T-helper 2 cell treated with Interferon-gamma antibody and Interleukin-4, amounts not matched to agents 5 μg/mL and 100 μg/mL, for 36 hours (primary cell): ENCODE results near the gene CDKL2.

Source experiments
- DNase-seq: peaks from one replicate; pipeline ENCODE4 v3.0.0; 2021; ENCODE audit warnings: low spot score
- H3K27ac Mint-ChIP-seq: one replicate; pipeline ENCODE4 v1.8.0; 2021; ENCODE audit warnings: mild to moderate bottlenecking, mixed read lengths
- H3K27me3 Mint-ChIP-seq: one replicate; pipeline ENCODE4 v1.8.0; 2021; ENCODE audit warnings: low read depth, mixed read lengths
- H3K36me3 Mint-ChIP-seq: one replicate; pipeline ENCODE4 v1.8.0; 2021; ENCODE audit warnings: low read depth, mixed read lengths
- H3K4me1 Mint-ChIP-seq: one replicate; pipeline ENCODE4 v1.8.0; 2021; ENCODE audit warnings: low read depth, mixed read lengths
- H3K4me3 Mint-ChIP-seq: one replicate; pipeline ENCODE4 v1.8.0; 2022; ENCODE audit warnings: mild to moderate bottlenecking, moderate library complexity, mixed read lengths
- H3K9me3 Mint-ChIP-seq: one replicate; pipeline ENCODE4 v1.8.0; 2021; ENCODE audit warnings: mixed read lengths

The CDKL2 gene

GRCh38 chr4:75630937-75631329, 605 bp upstream of the CDKL2 start:
- H3K4me1 Mint-ChIP-seq, result peaks cover 9% of the 10 kb centered on the region
- no peak for DNase-seq
- H3K27ac Mint-ChIP-seq, result peak overlapping the region; percentile 77
- no peaks in the 10 kb centered on the region for H3K36me3 Mint-ChIP-seq
- H3K4me3 Mint-ChIP-seq, result peak overlapping the region; percentile 92
- H3K9me3 Mint-ChIP-seq, result no peaks in the 10 kb centered on the region
- peaks cover 1% of the 10 kb centered on the region for H3K27me3 Mint-ChIP-seq

- Mint-ChIP-seq H3K36me3 (no peaks in the 10 kb centered on the region), H3K9me3 (no peaks in the 10 kb centered on the region), H3K27ac (no peak overlapping the region), H3K27me3 (peaks cover 2% of the 10 kb centered on the region), H3K4me3 (no peak overlapping the region), H3K4me1 (peaks cover 9% of the 10 kb centered on the region)
- no peak for DNase-seq
Observed at GRCh38 chr4:75629239-75629638, 1.1 kb downstream of the CDKL2 start.

- H3K9me3 Mint-ChIP-seq, result no peaks in the 10 kb centered on the region
- H3K4me1 Mint-ChIP-seq, result no peaks in the 10 kb centered on the region
- no peak overlapping the region for H3K27ac Mint-ChIP-seq
- peaks cover 2% of the 10 kb centered on the region for H3K27me3 Mint-ChIP-seq
- no peaks in the 10 kb centered on the region for H3K36me3 Mint-ChIP-seq
- H3K4me3 Mint-ChIP-seq, result no peak overlapping the region
- DNase-seq, result no peak
Observed at GRCh38 chr4:75623026-75623425, 7.3 kb downstream of the CDKL2 start.

- Mint-ChIP-seq H3K27ac (no peak overlapping the region), H3K4me1 (no peaks in the 10 kb centered on the region), H3K36me3 (no peaks in the 10 kb centered on the region), H3K9me3 (no peaks in the 10 kb centered on the region), H3K27me3 (peaks cover 2% of the 10 kb centered on the region), H3K4me3 (no peak overlapping the region)
- DNase-seq, result no peak
Observed at GRCh38 chr4:75621715-75622114, 8.6 kb downstream of the CDKL2 start.

GRCh38 chr4:75612306-75612705, 18.0 kb downstream of the CDKL2 start:
- no peaks in the 10 kb centered on the region for H3K27me3 Mint-ChIP-seq
- no peak for DNase-seq
- H3K4me3 Mint-ChIP-seq, result no peak overlapping the region
- peaks cover 4% of the 10 kb centered on the region for H3K4me1 Mint-ChIP-seq
- no peak overlapping the region for H3K27ac Mint-ChIP-seq
- H3K36me3 Mint-ChIP-seq, result no peaks in the 10 kb centered on the region
- H3K9me3 Mint-ChIP-seq, result no peaks in the 10 kb centered on the region

- peaks cover 4% of the 10 kb centered on the region for H3K4me1 Mint-ChIP-seq
- H3K36me3 Mint-ChIP-seq, result no peaks in the 10 kb centered on the region
- DNase-seq, result no peak
- peaks cover 2% of the 10 kb centered on the region for H3K27me3 Mint-ChIP-seq
- H3K4me3 Mint-ChIP-seq, result no peak overlapping the region
- H3K9me3 Mint-ChIP-seq, result no peaks in the 10 kb centered on the region
- H3K27ac Mint-ChIP-seq, result no peak overlapping the region
Observed at GRCh38 chr4:75605928-75606327, 24.4 kb downstream of the CDKL2 start.

GRCh38 chr4:75599647-75600046, 30.7 kb downstream of the CDKL2 start:
- Mint-ChIP-seq H3K27me3 (peaks cover 6% of the 10 kb centered on the region), H3K27ac (no peak overlapping the region), H3K4me3 (no peak overlapping the region), H3K9me3 (no peaks in the 10 kb centered on the region), H3K36me3 (no peaks in the 10 kb centered on the region), H3K4me1 (peaks cover 2% of the 10 kb centered on the region)
- DNase-seq, result no peak

- Mint-ChIP-seq H3K4me1 (peaks cover 2% of the 10 kb centered on the region), H3K36me3 (no peaks in the 10 kb centered on the region), H3K27ac (no peak overlapping the region), H3K27me3 (peaks cover 6% of the 10 kb centered on the region), H3K9me3 (no peaks in the 10 kb centered on the region), H3K4me3 (no peak overlapping the region)
- DNase-seq, result no peak
Observed at GRCh38 chr4:75598390-75598789, 31.9 kb downstream of the CDKL2 start.

- H3K36me3 Mint-ChIP-seq, result no peaks in the 10 kb centered on the region
- H3K27ac Mint-ChIP-seq, result no peak overlapping the region
- no peak overlapping the region for H3K4me3 Mint-ChIP-seq
- peaks cover 6% of the 10 kb centered on the region for H3K27me3 Mint-ChIP-seq
- DNase-seq, result no peak
- H3K4me1 Mint-ChIP-seq, result peaks cover 2% of the 10 kb centered on the region
- H3K9me3 Mint-ChIP-seq, result no peaks in the 10 kb centered on the region
Observed at GRCh38 chr4:75596061-75596460, 34.3 kb downstream of the CDKL2 start.

GRCh38 chr4:75593393-75593792, 36.9 kb downstream of the CDKL2 start:
- Mint-ChIP-seq H3K4me1 (peaks cover 2% of the 10 kb centered on the region), H3K4me3 (no peak overlapping the region), H3K27me3 (peaks cover 2% of the 10 kb centered on the region), H3K36me3 (no peaks in the 10 kb centered on the region), H3K27ac (no peak overlapping the region), H3K9me3 (no peaks in the 10 kb centered on the region)
- no peak for DNase-seq

- no peak for DNase-seq
- H3K27me3 Mint-ChIP-seq, result peaks cover 27% of the 10 kb centered on the region
- H3K27ac Mint-ChIP-seq, result no peak overlapping the region
- no peaks in the 10 kb centered on the region for H3K36me3 Mint-ChIP-seq
- H3K4me3 Mint-ChIP-seq, result no peak overlapping the region
- no peaks in the 10 kb centered on the region for H3K9me3 Mint-ChIP-seq
- H3K4me1 Mint-ChIP-seq, result no peaks in the 10 kb centered on the region
Observed at GRCh38 chr4:75584067-75584466, 46.3 kb downstream of the CDKL2 start.

GRCh38 chr4:75567725-75568124, 62.6 kb downstream of the CDKL2 start:
- H3K27ac Mint-ChIP-seq, result no peak overlapping the region
- H3K4me1 Mint-ChIP-seq, result peaks cover 8% of the 10 kb centered on the region
- DNase-seq, result no peak
- H3K36me3 Mint-ChIP-seq, result no peaks in the 10 kb centered on the region
- no peaks in the 10 kb centered on the region for H3K9me3 Mint-ChIP-seq
- H3K27me3 Mint-ChIP-seq, result peaks cover 22% of the 10 kb centered on the region
- no peak overlapping the region for H3K4me3 Mint-ChIP-seq

- Mint-ChIP-seq H3K27me3 (peaks cover 18% of the 10 kb centered on the region), H3K27ac (no peak overlapping the region), H3K4me3 (no peak overlapping the region), H3K4me1 (peaks cover 8% of the 10 kb centered on the region), H3K36me3 (no peaks in the 10 kb centered on the region), H3K9me3 (no peaks in the 10 kb centered on the region)
- no peak for DNase-seq
Observed at GRCh38 chr4:75566911-75567310, 63.4 kb downstream of the CDKL2 start.

GRCh38 chr4:75565481-75565880, 64.8 kb downstream of the CDKL2 start:
- H3K4me3 Mint-ChIP-seq, result no peak overlapping the region
- DNase-seq, result no peak
- H3K9me3 Mint-ChIP-seq, result no peaks in the 10 kb centered on the region
- no peaks in the 10 kb centered on the region for H3K36me3 Mint-ChIP-seq
- no peak overlapping the region for H3K27ac Mint-ChIP-seq
- peaks cover 15% of the 10 kb centered on the region for H3K27me3 Mint-ChIP-seq
- H3K4me1 Mint-ChIP-seq, result peaks cover 8% of the 10 kb centered on the region

GRCh38 chr4:75564023-75564422, 66.3 kb downstream of the CDKL2 start:
- no peaks in the 10 kb centered on the region for H3K36me3 Mint-ChIP-seq
- no peak overlapping the region for H3K4me3 Mint-ChIP-seq
- DNase-seq, result no peak
- H3K9me3 Mint-ChIP-seq, result no peaks in the 10 kb centered on the region
- peaks cover 26% of the 10 kb centered on the region for H3K27me3 Mint-ChIP-seq
- H3K27ac Mint-ChIP-seq, result no peak overlapping the region
- H3K4me1 Mint-ChIP-seq, result peaks cover 8% of the 10 kb centered on the region
